MM.1S (cell line): ENCODE measurements around the gene VBP1.

Source experiments
- EZH2 ChIP-seq: fragments of 300-600 bp; sonication (generic); optimal IDR thresholded peaks from 2 replicates; pipeline ENCODE3; 2017; ENCODE audit warnings: low read depth, mild to moderate bottlenecking, antibody characterized with exemption, low read length, mixed read lengths
- EZH2phosphoT487 ChIP-seq: fragments of 300-600 bp; sonication (generic); IDR thresholded peaks from 2 replicates; pipeline ENCODE4 v1.6.1; 2018; ENCODE audit warnings: antibody characterized with exemption, low read length
- TF ChIP-seq, protein P1 (sequence below): fragments of 300-600 bp; sonication (generic); IDR thresholded peaks from 2 replicates; pipeline ENCODE4 v1.5.1; 2016; ENCODE audit warnings: antibody characterized with exemption, low read length, mixed read lengths

DNA sequence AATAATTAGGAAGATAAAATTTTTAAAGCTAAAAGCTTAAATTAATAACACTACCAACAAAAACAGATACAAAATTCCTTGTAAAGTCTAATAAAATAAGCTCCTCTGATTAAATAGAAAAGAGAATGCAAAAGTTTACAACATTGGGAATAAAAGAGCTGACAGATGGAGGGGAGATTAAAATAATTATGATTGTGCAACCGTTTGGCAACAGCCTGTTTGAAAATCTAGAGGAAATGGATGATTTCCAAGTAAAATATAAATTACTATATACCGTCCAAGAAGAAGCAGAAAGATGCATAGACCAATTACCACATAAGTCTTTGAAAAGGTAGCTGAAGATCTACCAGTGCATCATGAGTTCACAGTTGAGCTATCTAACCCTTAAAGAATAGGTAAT is 46.4 kb upstream of the VBP1 start:
- TF ChIP-seq EZH2phosphoT487 (no peak), EZH2 (no peak)
- TF ChIP-seq, protein P1, sequence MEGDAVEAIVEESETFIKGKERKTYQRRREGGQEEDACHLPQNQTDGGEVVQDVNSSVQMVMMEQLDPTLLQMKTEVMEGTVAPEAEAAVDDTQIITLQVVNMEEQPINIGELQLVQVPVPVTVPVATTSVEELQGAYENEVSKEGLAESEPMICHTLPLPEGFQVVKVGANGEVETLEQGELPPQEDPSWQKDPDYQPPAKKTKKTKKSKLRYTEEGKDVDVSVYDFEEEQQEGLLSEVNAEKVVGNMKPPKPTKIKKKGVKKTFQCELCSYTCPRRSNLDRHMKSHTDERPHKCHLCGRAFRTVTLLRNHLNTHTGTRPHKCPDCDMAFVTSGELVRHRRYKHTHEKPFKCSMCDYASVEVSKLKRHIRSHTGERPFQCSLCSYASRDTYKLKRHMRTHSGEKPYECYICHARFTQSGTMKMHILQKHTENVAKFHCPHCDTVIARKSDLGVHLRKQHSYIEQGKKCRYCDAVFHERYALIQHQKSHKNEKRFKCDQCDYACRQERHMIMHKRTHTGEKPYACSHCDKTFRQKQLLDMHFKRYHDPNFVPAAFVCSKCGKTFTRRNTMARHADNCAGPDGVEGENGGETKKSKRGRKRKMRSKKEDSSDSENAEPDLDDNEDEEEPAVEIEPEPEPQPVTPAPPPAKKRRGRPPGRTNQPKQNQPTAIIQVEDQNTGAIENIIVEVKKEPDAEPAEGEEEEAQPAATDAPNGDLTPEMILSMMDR = no peak
